Transverse colon (tissue), 4 donors: Measurements from ENCODE around the gene MCM8. TPM values are rescaled to one million over a fixed set of nuclear protein-coding genes. Genes with fewer than 3 reads are reported as not detected.

Experiments used
- DNase-seq: peaks from one replicate; pipeline ENCODE4 v3.0.0-alpha.2; 2019
- H3K27ac ChIP-seq, 4 donors: fragments of 200-600 bp; sonication (generic); 2 replicates each; pipeline ENCODE4 v1.5.1; 2016 to 2018; ENCODE audit warnings: inconsistent platforms in 4 of 4
- H3K27me3 ChIP-seq: fragments of 200-600 bp; sonication (generic); 2 replicates; pipeline ENCODE4 v1.5.1; 2017; ENCODE audit warnings: inconsistent platforms
- H3K36me3 ChIP-seq, 4 donors: fragments of 200-600 bp; sonication (generic); 2 replicates each; pipeline ENCODE4 v1.5.1; 2017 to 2019; ENCODE audit warnings: inconsistent platforms in 4 of 4
- H3K4me1 ChIP-seq, 4 donors: fragments of 200-600 bp; sonication (generic); 2 replicates each; pipeline ENCODE4 v1.5.1; 2017 to 2020; ENCODE audit warnings: inconsistent platforms in 4 of 4
- H3K4me3 ChIP-seq, 4 donors: fragments of 200-600 bp; sonication (generic); 1 replicate in 1 of 4; 2 replicates in 3 of 4; pipeline versions ENCODE4 v1.5.1 to v1.6.1; 2017 to 2019; ENCODE audit warnings: inconsistent platforms in 4 of 4
- H3K9me3 ChIP-seq, 2 donors: fragments of 200-600 bp; sonication (generic); 2 replicates each; pipeline ENCODE4 v1.5.1; 2017 to 2019; ENCODE audit warnings: inconsistent platforms in 2 of 2
- CTCF ChIP-seq, 5 experiments: fragments of 200-600 bp in 3 of 5; fragments of 450-650 bp in 2 of 5; sonication (generic) in 3 of 5; IDR thresholded peaks; 1 replicate in 2 of 5; 2 replicates in 3 of 5; pipeline ENCODE4 v1.5.1; 2016 to 2017; ENCODE audit warnings: antibody characterized with exemption in 5 of 5, inconsistent platforms in 3 of 5, mild to moderate bottlenecking in 2 of 5, moderate library complexity in 1 of 5
- EP300 ChIP-seq: sonication (generic); formaldehyde crosslinking; IDR thresholded peaks from one replicate; pipeline ENCODE4 v1.6.1; 2017; ENCODE audit warnings: antibody characterized with exemption, low read depth
- POLR2A ChIP-seq: fragments of 450-650 bp; IDR thresholded peaks from one replicate; pipeline ENCODE4 v1.6.1; 2016; ENCODE audit warnings: antibody characterized with exemption, mild to moderate bottlenecking, moderate library complexity
- POLR2AphosphoS5 ChIP-seq, 3 donors: sonication (generic); formaldehyde crosslinking; IDR thresholded peaks; one replicate each; pipeline ENCODE4 v1.6.1; 2016; ENCODE audit warnings: antibody characterized with exemption in 3 of 3
- WGBS, 2 donors: methylation state at CpG; one replicate each; pipeline ENCODE4 v1.1.5; 2018; ENCODE audit warnings: low coverage in 1 of 2; 5-methylcytosine and 5-hydroxymethylcytosine counted together
- in situ Hi-C, 4 donors: fragments of 200-750 bp; cut with MboI; loops; one replicate each; pipeline versions ENCODE4 v1.15.0 to v1.15.1; 2017; ENCODE audit warnings: low sequenced_read_pairs in 3 of 4, low pct_ligation_motif_present in 1 of 4, low pct_unique_long_range_greater_than_20kb in 1 of 4
- intact Hi-C: fragments of 100-400 bp; cut with DNase I; formaldehyde crosslinking; loops from one replicate; pipeline ENCODE4 v1.15.1; 2023; ENCODE audit warnings: low total_unique reads
- total RNA-seq, 4 donors: library from RNA; depleted of rRNA; stranded (reverse); fragments of >200 nt; gene quantifications; one replicate each; pipeline ENCODE4 v1.1.0, GENCODE V29; 2016

The MCM8 gene
- total RNA-seq, 4 donors from 2014 or later, result 2.6 to 8.6 (median 4.7) TPM

GRCh38 chr20:6040540-6040939 lies 90.1 kb downstream of the MCM8 start:
- intact Hi-C loops (no loop called here), in situ Hi-C loops (no loop called here)
- no peak for TF ChIP-seq EP300
- TF ChIP-seq CTCF (IDR thresholded peaks at IDR 0.05), result no peak
- no peak for TF ChIP-seq POLR2AphosphoS5 (IDR thresholded peaks at IDR 0.05)
- TF ChIP-seq POLR2A, result no peak
- peaks cover 0 to 43% (median 9%) of the 10 kb centered on the region in 4 donors for H3K36me3 ChIP-seq
- no peak overlapping the region for H3K4me3 ChIP-seq
- no peak for DNase-seq
- no peaks in the 10 kb centered on the region for H3K4me1 ChIP-seq
- no peak overlapping the region for H3K27ac ChIP-seq
- no peaks in the 10 kb centered on the region for H3K9me3 ChIP-seq
- H3K27me3 ChIP-seq, result no peaks in the 10 kb centered on the region
- 80 to 98% methylated on average over 1 to 8 of the region's 8 CpGs for WGBS, 2 donors

GRCh38 chr20:6040958-6041807 lies 90.7 kb downstream of the MCM8 start:
- no peak for TF ChIP-seq EP300
- no peak for TF ChIP-seq POLR2A
- no peak for TF ChIP-seq POLR2AphosphoS5 (IDR thresholded peaks at IDR 0.05)
- no peak for TF ChIP-seq CTCF (IDR thresholded peaks at IDR 0.05)
- no peaks in the 10 kb centered on the region for H3K27me3 ChIP-seq
- no peak for DNase-seq
- H3K27ac ChIP-seq, result no peak overlapping the region
- H3K9me3 ChIP-seq, result no peaks in the 10 kb centered on the region
- H3K4me1 ChIP-seq, result no peaks in the 10 kb centered on the region
- H3K4me3 ChIP-seq, result no peak overlapping the region
- in situ Hi-C loops (no loop called here), intact Hi-C loops (no loop called here)
- WGBS, 2 donors, result 95% methylated on average over 44 of the region's 67 CpGs; no CpG with 5 or more reads in 1 of the 2 donors
- peaks cover 0 to 36% (median 7%) of the 10 kb centered on the region in 4 donors for H3K36me3 ChIP-seq

GRCh38 chr20:6041808-6042265 lies 91.4 kb downstream of the MCM8 start:
- Histone ChIP-seq H3K27ac (no peak overlapping the region), H3K9me3 (no peaks in the 10 kb centered on the region), H3K4me1 (no peaks in the 10 kb centered on the region), H3K27me3 (no peaks in the 10 kb centered on the region), H3K4me3 (no peak overlapping the region), H3K36me3 (peaks cover 0 to 30% (median 5%) of the 10 kb centered on the region in 4 donors)
- DNase-seq, result no peak
- 94% methylated on average over 24 of the region's 26 CpGs; no CpG with 5 or more reads in 1 of the 2 donors for WGBS, 2 donors
- no peak for TF ChIP-seq EP300
- no peak for TF ChIP-seq CTCF (IDR thresholded peaks at IDR 0.05)
- no peak for TF ChIP-seq POLR2AphosphoS5 (IDR thresholded peaks at IDR 0.05)
- no peak for TF ChIP-seq POLR2A
- intact Hi-C loops, result no loop called here
- in situ Hi-C loops, result no loop called here

- in situ Hi-C loops, result no loop called here
- H3K4me3 ChIP-seq, result no peak overlapping the region
- H3K27me3 ChIP-seq, result no peaks in the 10 kb centered on the region
- DNase-seq, result no peak
- no peak for TF ChIP-seq EP300
- 78% methylated on average over 2 of the region's 2 CpGs; no CpG with 5 or more reads in 1 of the 2 donors for WGBS, 2 donors
- peaks cover 0 to 13% (median 5%) of the 10 kb centered on the region in 4 donors for H3K36me3 ChIP-seq
- no peaks in the 10 kb centered on the region for H3K9me3 ChIP-seq
- intact Hi-C loops, result no loop called here
- no peaks in the 10 kb centered on the region for H3K4me1 ChIP-seq
- no peak overlapping the region for H3K27ac ChIP-seq
These were observed 93.7 kb downstream of the MCM8 start for GRCh38 chr20:6044115-6044514.
